GM10266 (cell line): ENCODE data around the gene TSPAN33.

ENCODE experiments used
- DNase-seq: peaks from one replicate; pipeline ENCODE4 v3.0.0; 2012; ENCODE audit errors: extremely low spot score
- CTCF ChIP-seq: IDR thresholded peaks from 2 replicates; pipeline ENCODE4 v1.5.1; 2012; ENCODE audit warnings: mild to moderate bottlenecking, low read depth; ENCODE audit not compliant: control insufficient read depth, insufficient read depth; ENCODE audit errors: missing control alignments

TSPAN33 gene

GRCh38 chr7:129205987-129206785 is 61.7 kb downstream of the TSPAN33 start:
- TF ChIP-seq CTCF, result no peak

DNA sequence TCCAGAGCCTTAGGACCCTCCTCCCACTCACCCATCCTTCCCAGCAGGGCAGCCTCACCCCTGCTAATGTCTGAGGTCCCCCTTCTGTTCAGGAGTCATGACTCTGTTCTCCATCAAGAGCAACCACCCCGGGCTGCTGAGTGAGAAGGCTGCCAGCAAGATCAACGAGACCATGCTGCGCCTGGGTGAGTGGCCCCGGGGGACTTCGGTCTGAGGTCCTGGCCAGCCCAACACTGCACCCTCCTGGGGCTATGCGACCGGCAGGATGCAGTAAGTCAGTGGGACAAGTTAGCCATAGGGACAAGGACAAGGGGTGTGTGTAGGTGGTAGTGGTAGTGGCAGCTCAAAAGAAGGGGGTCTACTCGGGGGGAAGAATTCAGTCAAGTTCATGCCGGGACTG is 64.2 kb downstream of the TSPAN33 start:
- no peak for TF ChIP-seq CTCF
- no peak for DNase-seq

More at GRCh38 chr7:129205987-129206785, 61.7 kb downstream of the TSPAN33 start:
- DNase-seq, result no peak

GRCh38 chr7:129209067-129209926 is 64.8 kb downstream of the TSPAN33 start:
- no peak for TF ChIP-seq CTCF

DNA sequence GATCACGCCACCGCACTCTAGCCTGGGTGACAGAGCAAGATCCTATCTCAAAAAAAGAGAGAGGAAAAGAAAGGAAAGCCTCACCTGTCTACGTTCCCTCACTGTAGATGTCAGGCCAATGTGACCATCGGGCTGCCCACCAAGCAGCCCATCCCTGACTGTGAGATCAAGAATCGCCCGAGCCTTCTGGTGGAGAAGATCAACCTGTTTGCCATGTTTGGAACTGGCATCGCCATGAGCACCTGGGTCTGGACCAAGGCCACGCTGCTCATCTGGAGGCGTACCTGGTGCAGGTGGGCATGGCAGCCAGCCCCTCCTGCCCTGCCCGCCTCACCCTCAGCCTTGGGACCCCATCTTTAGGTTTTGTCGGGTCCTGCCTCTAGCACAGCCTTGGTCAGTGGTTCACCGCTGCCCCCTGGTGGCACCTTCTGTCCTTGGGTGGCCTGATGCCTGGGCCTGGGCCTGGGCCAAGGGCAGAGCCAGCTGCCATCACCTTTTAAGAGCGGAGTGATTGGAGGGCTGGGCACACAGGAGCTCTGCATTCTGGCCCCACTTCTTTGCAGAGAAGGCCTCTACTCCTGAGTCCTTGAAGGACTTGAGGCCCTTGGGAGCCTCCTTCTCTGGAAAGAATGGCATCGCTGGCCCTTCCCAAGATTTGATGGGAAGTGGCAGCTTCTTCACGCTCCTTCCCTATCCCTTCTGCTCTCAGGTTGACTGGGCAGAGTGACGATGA is 65.9 kb downstream of the TSPAN33 start:
- DNase-seq, result peak; percentile 88
- peak; percentile 93 for TF ChIP-seq CTCF

More at GRCh38 chr7:129209067-129209926, 64.8 kb downstream of the TSPAN33 start:
- no peak for DNase-seq

GRCh38 chr7:129210989-129211312 is 66.4 kb downstream of the TSPAN33 start:
- no peak for TF ChIP-seq CTCF
- no peak for DNase-seq

GRCh38 chr7:129212126-129212525 is 67.6 kb downstream of the TSPAN33 start:
- no peak for DNase-seq
- no peak for TF ChIP-seq CTCF
